HCT116 (cell line): ENCODE measurements around the gene SH3YL1. TPM values are rescaled to one million over a fixed set of nuclear protein-coding genes. Genes with fewer than 3 reads are reported as not detected.
A peak's percentile ranks its signal among the peaks of the same experiment; 100 is the strongest.

Source experiments
- ATAC-seq: fragments of 200-7000 bp; cut with Tn5 transposase; 2 replicates; pipeline ENCODE4 v1.9.1; 2020; ENCODE audit warnings: mild to moderate bottlenecking, moderate library complexity
- BruUV-seq: library from RNA; stranded (reverse); fragments of 400-500 nt; replicated peaks from 2 replicates; lab custom pipeline; 2021; lab: Mats Ljungman, UMichigan
- CTCF ChIA-PET: fragments of 300-600 bp; sonication (Branson Sonifier 250); formaldehyde crosslinking; loops from one replicate; lab custom pipeline; 2021; ENCODE audit warnings: antibody characterized with exemption; lab: Charles Lee
- POLR2A ChIA-PET: fragments of 300-600, 350-600 bp; sonication (Branson Sonifier 250); formaldehyde crosslinking; loops from one replicate; lab custom pipeline; 2021; ENCODE audit warnings: antibody characterized with exemption; lab: Charles Lee
- RAD21 ChIA-PET, 2 experiments: fragments of 300-600 bp; sonication (Branson Sonifier 250); formaldehyde crosslinking; loops; one replicate each; lab custom pipeline; 2023; ENCODE audit warnings: low total read pairs in 2 of 2; ENCODE audit not compliant: uncharacterized antibody in 2 of 2, unreplicated experiment in 2 of 2, low non-redundant PET in 1 of 2; lab: Charles Lee
- DNase-seq: peaks from one replicate; pipeline ENCODE4 v3.0.0-alpha.2; 2010; ENCODE audit warnings: low read depth, low spot score
- H2AFZ ChIP-seq: fragments of 200-600 bp; shearing (Covaris generic), sonication (generic); 2 replicates; pipeline ENCODE4 v1.6.1; 2017; ENCODE audit warnings: low read depth, mixed run types, mixed read lengths, antibody characterized with exemption, low read length; ENCODE audit not compliant: poor library complexity, severe bottlenecking
- H3K27ac ChIP-seq: 2 replicates; pipeline ENCODE4 v1.5.1; 2012; ENCODE audit warnings: low read depth, low read length
- H3K27me3 ChIP-seq: fragments of 200-600 bp; sonication (generic); 2 replicates; pipeline ENCODE4 v1.6.1; 2016; ENCODE audit warnings: mixed run types, low read length, mixed read lengths; ENCODE audit not compliant: insufficient read depth
- H3K36me3 ChIP-seq, 2 experiments: fragments of 200-500 bp in 1 of 2; fragments of 200-600 bp in 1 of 2; sonication (Bioruptor generic) in 1 of 2; sonication (generic) in 1 of 2; 2 replicates each; pipeline versions ENCODE4 v1.5.1 to v1.6.1; 2014 to 2016; ENCODE audit warnings: low read length in 2 of 2, inconsistent platforms in 1 of 2, mixed read lengths in 1 of 2, mixed run types in 1 of 2; ENCODE audit not compliant: insufficient read depth in 2 of 2, control insufficient read depth in 1 of 2
- H3K4me1 ChIP-seq, 2 experiments: fragments of 200-600 bp in 1 of 2; sonication (generic) in 1 of 2; 2 replicates each; pipeline versions ENCODE4 v1.5.1 to v1.6.1; 2012 to 2017; ENCODE audit warnings: low read length in 2 of 2, inconsistent platforms in 1 of 2, mild to moderate bottlenecking in 1 of 2, mixed read lengths in 1 of 2, mixed run types in 1 of 2, moderate library complexity in 1 of 2; ENCODE audit not compliant: insufficient read depth in 2 of 2, control insufficient read depth in 1 of 2
- H3K4me2 ChIP-seq: fragments of 200-600 bp; sonication (generic); 2 replicates; pipeline ENCODE4 v1.6.1; 2017; ENCODE audit warnings: mixed run types, low read length, mixed read lengths
- H3K4me3 ChIP-seq, 2 experiments: fragments of 200-600 bp in 1 of 2; sonication (generic) in 1 of 2; replicated peaks in 1 of 2; 2 replicates each; pipeline ENCODE4 v1.5.1; 2011 to 2016; ENCODE audit warnings: low read length in 2 of 2, control low read depth in 1 of 2, low read depth in 1 of 2, mild to moderate bottlenecking in 1 of 2, mixed read lengths in 1 of 2, mixed run types in 1 of 2
- H3K79me2 ChIP-seq: fragments of 200-600 bp; sonication (generic); 2 replicates; pipeline ENCODE4 v1.6.1; 2017; ENCODE audit warnings: mild to moderate bottlenecking, mixed run types, low read length, moderate library complexity, mixed read lengths; ENCODE audit not compliant: insufficient read depth
- H3K9ac ChIP-seq: fragments of 200-600 bp; sonication (generic); 2 replicates; pipeline ENCODE4 v1.6.1; 2016; ENCODE audit warnings: low read length, mixed read lengths
- H3K9me2 ChIP-seq: fragments of 200-600 bp; sonication (generic), shearing (Covaris generic); 2 replicates; pipeline ENCODE4 v1.6.1; 2017; ENCODE audit warnings: mixed run types, mild to moderate bottlenecking, moderate library complexity; ENCODE audit not compliant: insufficient read depth
- H3K9me3 ChIP-seq, 2 experiments: fragments of 200-500 bp in 1 of 2; fragments of 200-600 bp in 1 of 2; sonication (Bioruptor generic) in 1 of 2; sonication (generic) in 1 of 2; 2 replicates each; pipeline ENCODE4 v1.6.1; 2014 to 2017; ENCODE audit warnings: low read length in 2 of 2, mixed read lengths in 2 of 2, inconsistent platforms in 1 of 2, low read depth in 1 of 2, mild to moderate bottlenecking in 1 of 2, mixed run types in 1 of 2, moderate library complexity in 1 of 2; ENCODE audit not compliant: control insufficient read depth in 1 of 2, insufficient read depth in 1 of 2
- H4K20me1 ChIP-seq: fragments of 200-600 bp; sonication (generic), shearing (Covaris generic); 2 replicates; pipeline ENCODE4 v1.6.1; 2017; ENCODE audit warnings: mixed run types, mild to moderate bottlenecking, moderate library complexity; ENCODE audit not compliant: insufficient read depth
- CBX3 ChIP-seq: IDR thresholded peaks from 2 replicates; pipeline ENCODE4 v1.6.1; 2012; ENCODE audit warnings: low read depth
- EGR1 ChIP-seq: IDR thresholded peaks from 2 replicates; pipeline ENCODE4 v1.6.1; 2012; ENCODE audit warnings: low read depth
- ELF1 ChIP-seq: IDR thresholded peaks from 2 replicates; pipeline ENCODE4 v1.6.1; 2012; ENCODE audit warnings: low read depth, borderline replicate concordance
- EZH2phosphoT487 ChIP-seq: fragments of 200-600 bp; IDR thresholded peaks from 2 replicates; pipeline ENCODE4 v1.6.1; 2018; ENCODE audit warnings: antibody characterized with exemption, borderline replicate concordance
- FOSL1 ChIP-seq: IDR thresholded peaks from 2 replicates; pipeline ENCODE4 v1.6.1; 2012; ENCODE audit warnings: low read depth
- JUND ChIP-seq: IDR thresholded peaks from 2 replicates; pipeline ENCODE4 v1.6.1; 2012
- POLR2AphosphoS5 ChIP-seq: IDR thresholded peaks from 2 replicates; pipeline ENCODE4 v1.6.1; 2011; ENCODE audit warnings: mild to moderate bottlenecking, low read depth, low read length, moderate library complexity
- RAD21 ChIP-seq: IDR thresholded peaks from 2 replicates; pipeline ENCODE4 v1.6.1; 2012; ENCODE audit warnings: low read depth, mild to moderate bottlenecking
- SIN3A ChIP-seq: IDR thresholded peaks from 2 replicates; pipeline ENCODE4 v1.6.1; 2012; ENCODE audit warnings: low read depth
- SP1 ChIP-seq: IDR thresholded peaks from 2 replicates; pipeline ENCODE4 v1.6.1; 2012; ENCODE audit warnings: low read depth
- SRF ChIP-seq: IDR thresholded peaks from 2 replicates; pipeline ENCODE4 v1.6.1; 2012; ENCODE audit warnings: low read depth
- TCF7L2 ChIP-seq: IDR thresholded peaks from 2 replicates; pipeline ENCODE4 v1.7.0; 2011; ENCODE audit warnings: borderline replicate concordance, inconsistent platforms; ENCODE audit not compliant: insufficient read depth, insufficient read length; ENCODE audit errors: extremely low read depth
- YY1 ChIP-seq: IDR thresholded peaks from 2 replicates; pipeline ENCODE4 v1.6.1; 2011; ENCODE audit warnings: low read length, low read depth, moderate library complexity, mild to moderate bottlenecking; ENCODE audit not compliant: insufficient replicate concordance; ENCODE audit errors: extremely low read depth
- ZFX ChIP-seq: fragments of 450-650 bp; IDR thresholded peaks from 2 replicates; pipeline ENCODE4 v1.6.1; 2017
- ZNF274 ChIP-seq: fragments of 200-500 bp; sonication (Bioruptor generic); IDR thresholded peaks from 2 replicates; pipeline ENCODE4 v1.6.1; 2014; ENCODE audit warnings: mild to moderate bottlenecking, low read depth, low read length, inconsistent platforms
- intact Hi-C: fragments of 100-400 bp; cut with micrococcal nuclease; formaldehyde crosslinking; loops from 2 replicates; pipeline ENCODE4 v1.10.0; 2022
- total RNA-seq: library from RNA; stranded (reverse); gene quantifications from one replicate; pipeline ENCODE4 v1.2.1, GENCODE V29; 2021; ENCODE audit not compliant: unreplicated experiment
- TF ChIP-seq, protein P1 (sequence below): IDR thresholded peaks from 2 replicates; pipeline ENCODE4 v1.6.1; 2012
- TF ChIP-seq, protein P2 (sequence below): IDR thresholded peaks from 2 replicates; pipeline ENCODE4 v1.6.1; 2012
- TF ChIP-seq, protein P3 (sequence below), 3 experiments: fragments of 200-600 bp in 1 of 3; sonication (generic) in 1 of 3; IDR thresholded peaks in 2 of 3; conservative IDR thresholded peaks in 1 of 3; 2 replicates each; pipeline ENCODE4 v1.5.1; 2012 to 2017; ENCODE audit warnings: low read depth in 2 of 3, low read length in 2 of 3, antibody characterized with exemption in 1 of 3, borderline replicate concordance in 1 of 3, control low read depth in 1 of 3, mild to moderate bottlenecking in 1 of 3, mixed read lengths in 1 of 3, mixed run types in 1 of 3, moderate library complexity in 1 of 3; ENCODE audit not compliant: insufficient read depth in 1 of 3
- TF ChIP-seq, protein P4 (sequence below): IDR thresholded peaks from 2 replicates; pipeline ENCODE4 v1.6.1; 2012; ENCODE audit warnings: low read depth
- TF ChIP-seq, protein P5 (sequence below): IDR thresholded peaks from 2 replicates; pipeline ENCODE4 v1.6.1; 2011; ENCODE audit warnings: mild to moderate bottlenecking, low read length, moderate library complexity; ENCODE audit not compliant: insufficient replicate concordance; ENCODE audit errors: extremely low read depth

Gene SH3YL1
- total RNA-seq, 1 experiment from 2014 or later, result 32.8 TPM

DNA sequence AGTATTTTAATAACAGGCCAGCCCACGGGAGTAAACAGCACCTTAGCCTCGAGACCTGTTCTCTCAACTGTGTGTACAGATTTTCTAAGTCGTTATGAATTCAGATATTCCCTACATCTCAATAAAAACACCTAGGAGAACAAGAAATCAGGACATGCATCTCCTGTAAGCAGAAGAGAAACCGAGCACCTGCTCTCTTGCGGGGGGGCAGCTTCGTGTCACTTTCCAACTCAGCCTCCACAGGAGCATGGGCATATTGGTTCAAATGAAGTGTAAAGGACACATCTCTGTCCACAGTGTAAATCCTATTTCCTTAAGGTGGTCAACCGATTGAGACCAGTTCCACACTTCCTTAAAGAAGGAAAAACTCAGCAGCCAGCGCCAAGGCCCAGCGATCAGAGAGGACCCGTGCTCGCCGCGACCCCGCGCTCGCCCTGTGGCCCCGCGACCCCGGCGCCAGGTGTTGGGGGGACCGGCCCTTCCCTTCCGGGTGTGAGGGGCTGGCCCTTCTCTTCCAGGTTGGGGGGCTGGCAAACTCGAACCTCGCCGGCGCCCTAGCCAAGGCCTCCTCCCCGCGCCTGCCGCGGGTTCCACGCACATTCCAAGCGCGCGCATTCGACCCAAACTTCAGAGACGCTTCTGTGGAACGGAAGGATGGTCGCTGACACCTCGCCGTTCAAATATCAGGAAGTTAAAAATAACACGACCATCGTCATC is 652 bp downstream of the SH3YL1 start:
- H4K20me1 ChIP-seq, result peaks cover 14% of the 10 kb centered on the region; the same call in 1 of the 2 replicates
- H3K9me2 ChIP-seq, result no peaks in the 10 kb centered on the region
- no peaks in the 10 kb centered on the region for H3K27me3 ChIP-seq
- CTCF ChIA-PET, result no interaction called here
- peak overlapping the region; percentile 58 to 64 for H3K4me3 ChIP-seq
- peak overlapping the region; percentile 83 for H3K4me2 ChIP-seq
- DNase-seq (no peak), ATAC-seq (no peak)
- BruUV-seq, result no TSS peak
- H3K27ac ChIP-seq, result no peak overlapping the region
- no peaks in the 10 kb centered on the region; a peak in 2 of 4 replicates for H3K36me3 ChIP-seq
- no peak overlapping the region for H2AFZ ChIP-seq
- H3K79me2 ChIP-seq, result peaks cover 46% of the 10 kb centered on the region
- intact Hi-C loops, result no loop called here
- H3K4me1 ChIP-seq, result peaks cover 12 to 27% of the 10 kb centered on the region in 2 experiments; a peak in 3 of 4 replicates
- H3K9ac ChIP-seq, result peak overlapping the region; percentile 76
- H3K9me3 ChIP-seq, result peaks cover 4 to 8% of the 10 kb centered on the region in 2 experiments; a peak in 1 of 4 replicates
- TF ChIP-seq RAD21, result no peak
- TF ChIP-seq ZFX, result no peak
- no peak for TF ChIP-seq ELF1
- TF ChIP-seq, protein P1, sequence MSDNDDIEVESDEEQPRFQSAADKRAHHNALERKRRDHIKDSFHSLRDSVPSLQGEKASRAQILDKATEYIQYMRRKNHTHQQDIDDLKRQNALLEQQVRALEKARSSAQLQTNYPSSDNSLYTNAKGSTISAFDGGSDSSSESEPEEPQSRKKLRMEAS, result no peak
- TF ChIP-seq SP1, result no peak
- TF ChIP-seq TCF7L2, result no peak
- no peak for TF ChIP-seq SRF
- no peak for TF ChIP-seq JUND
- no peak for TF ChIP-seq YY1
- no peak for TF ChIP-seq SIN3A
- TF ChIP-seq, protein P2, sequence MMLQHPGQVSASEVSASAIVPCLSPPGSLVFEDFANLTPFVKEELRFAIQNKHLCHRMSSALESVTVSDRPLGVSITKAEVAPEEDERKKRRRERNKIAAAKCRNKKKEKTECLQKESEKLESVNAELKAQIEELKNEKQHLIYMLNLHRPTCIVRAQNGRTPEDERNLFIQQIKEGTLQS, result no peak
- TF ChIP-seq ZNF274, result no peak
- TF ChIP-seq, protein P3, sequence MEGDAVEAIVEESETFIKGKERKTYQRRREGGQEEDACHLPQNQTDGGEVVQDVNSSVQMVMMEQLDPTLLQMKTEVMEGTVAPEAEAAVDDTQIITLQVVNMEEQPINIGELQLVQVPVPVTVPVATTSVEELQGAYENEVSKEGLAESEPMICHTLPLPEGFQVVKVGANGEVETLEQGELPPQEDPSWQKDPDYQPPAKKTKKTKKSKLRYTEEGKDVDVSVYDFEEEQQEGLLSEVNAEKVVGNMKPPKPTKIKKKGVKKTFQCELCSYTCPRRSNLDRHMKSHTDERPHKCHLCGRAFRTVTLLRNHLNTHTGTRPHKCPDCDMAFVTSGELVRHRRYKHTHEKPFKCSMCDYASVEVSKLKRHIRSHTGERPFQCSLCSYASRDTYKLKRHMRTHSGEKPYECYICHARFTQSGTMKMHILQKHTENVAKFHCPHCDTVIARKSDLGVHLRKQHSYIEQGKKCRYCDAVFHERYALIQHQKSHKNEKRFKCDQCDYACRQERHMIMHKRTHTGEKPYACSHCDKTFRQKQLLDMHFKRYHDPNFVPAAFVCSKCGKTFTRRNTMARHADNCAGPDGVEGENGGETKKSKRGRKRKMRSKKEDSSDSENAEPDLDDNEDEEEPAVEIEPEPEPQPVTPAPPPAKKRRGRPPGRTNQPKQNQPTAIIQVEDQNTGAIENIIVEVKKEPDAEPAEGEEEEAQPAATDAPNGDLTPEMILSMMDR (IDR thresholded peaks at IDR 0.05 in 2 of 3, conservative IDR thresholded peaks at IDR 0.05 in 1 of 3; ENCODE audit: borderline replicate concordance in 1 of 3, insufficient read depth in 1 of 3, low read depth in 2 of 3, low read length in 2 of 3), result no peak
- no peak for TF ChIP-seq POLR2AphosphoS5
- no peak for TF ChIP-seq EZH2phosphoT487
- TF ChIP-seq EGR1, result no peak
- TF ChIP-seq, protein P4, sequence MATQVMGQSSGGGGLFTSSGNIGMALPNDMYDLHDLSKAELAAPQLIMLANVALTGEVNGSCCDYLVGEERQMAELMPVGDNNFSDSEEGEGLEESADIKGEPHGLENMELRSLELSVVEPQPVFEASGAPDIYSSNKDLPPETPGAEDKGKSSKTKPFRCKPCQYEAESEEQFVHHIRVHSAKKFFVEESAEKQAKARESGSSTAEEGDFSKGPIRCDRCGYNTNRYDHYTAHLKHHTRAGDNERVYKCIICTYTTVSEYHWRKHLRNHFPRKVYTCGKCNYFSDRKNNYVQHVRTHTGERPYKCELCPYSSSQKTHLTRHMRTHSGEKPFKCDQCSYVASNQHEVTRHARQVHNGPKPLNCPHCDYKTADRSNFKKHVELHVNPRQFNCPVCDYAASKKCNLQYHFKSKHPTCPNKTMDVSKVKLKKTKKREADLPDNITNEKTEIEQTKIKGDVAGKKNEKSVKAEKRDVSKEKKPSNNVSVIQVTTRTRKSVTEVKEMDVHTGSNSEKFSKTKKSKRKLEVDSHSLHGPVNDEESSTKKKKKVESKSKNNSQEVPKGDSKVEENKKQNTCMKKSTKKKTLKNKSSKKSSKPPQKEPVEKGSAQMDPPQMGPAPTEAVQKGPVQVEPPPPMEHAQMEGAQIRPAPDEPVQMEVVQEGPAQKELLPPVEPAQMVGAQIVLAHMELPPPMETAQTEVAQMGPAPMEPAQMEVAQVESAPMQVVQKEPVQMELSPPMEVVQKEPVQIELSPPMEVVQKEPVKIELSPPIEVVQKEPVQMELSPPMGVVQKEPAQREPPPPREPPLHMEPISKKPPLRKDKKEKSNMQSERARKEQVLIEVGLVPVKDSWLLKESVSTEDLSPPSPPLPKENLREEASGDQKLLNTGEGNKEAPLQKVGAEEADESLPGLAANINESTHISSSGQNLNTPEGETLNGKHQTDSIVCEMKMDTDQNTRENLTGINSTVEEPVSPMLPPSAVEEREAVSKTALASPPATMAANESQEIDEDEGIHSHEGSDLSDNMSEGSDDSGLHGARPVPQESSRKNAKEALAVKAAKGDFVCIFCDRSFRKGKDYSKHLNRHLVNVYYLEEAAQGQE, result no peak
- TF ChIP-seq, protein P5, sequence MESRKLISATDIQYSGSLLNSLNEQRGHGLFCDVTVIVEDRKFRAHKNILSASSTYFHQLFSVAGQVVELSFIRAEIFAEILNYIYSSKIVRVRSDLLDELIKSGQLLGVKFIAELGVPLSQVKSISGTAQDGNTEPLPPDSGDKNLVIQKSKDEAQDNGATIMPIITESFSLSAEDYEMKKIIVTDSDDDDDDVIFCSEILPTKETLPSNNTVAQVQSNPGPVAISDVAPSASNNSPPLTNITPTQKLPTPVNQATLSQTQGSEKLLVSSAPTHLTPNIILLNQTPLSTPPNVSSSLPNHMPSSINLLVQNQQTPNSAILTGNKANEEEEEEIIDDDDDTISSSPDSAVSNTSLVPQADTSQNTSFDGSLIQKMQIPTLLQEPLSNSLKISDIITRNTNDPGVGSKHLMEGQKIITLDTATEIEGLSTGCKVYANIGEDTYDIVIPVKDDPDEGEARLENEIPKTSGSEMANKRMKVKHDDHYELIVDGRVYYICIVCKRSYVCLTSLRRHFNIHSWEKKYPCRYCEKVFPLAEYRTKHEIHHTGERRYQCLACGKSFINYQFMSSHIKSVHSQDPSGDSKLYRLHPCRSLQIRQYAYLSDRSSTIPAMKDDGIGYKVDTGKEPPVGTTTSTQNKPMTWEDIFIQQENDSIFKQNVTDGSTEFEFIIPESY, result no peak
- TF ChIP-seq CBX3, result no peak
- TF ChIP-seq FOSL1, result no peak
- RAD21 ChIA-PET, result no interaction called here
- POLR2A ChIA-PET, result no interaction called here
